GM12801 (cell line): Measurements from ENCODE around the gene PJA1.

Experiments used
- TF ChIP-seq, protein P1 (sequence below): IDR thresholded peaks from one replicate; pipeline ENCODE4 v1.5.1; 2011; ENCODE audit warnings: control low read depth; ENCODE audit not compliant: insufficient read length; ENCODE audit errors: extremely low read depth

The PJA1 gene

DNA sequence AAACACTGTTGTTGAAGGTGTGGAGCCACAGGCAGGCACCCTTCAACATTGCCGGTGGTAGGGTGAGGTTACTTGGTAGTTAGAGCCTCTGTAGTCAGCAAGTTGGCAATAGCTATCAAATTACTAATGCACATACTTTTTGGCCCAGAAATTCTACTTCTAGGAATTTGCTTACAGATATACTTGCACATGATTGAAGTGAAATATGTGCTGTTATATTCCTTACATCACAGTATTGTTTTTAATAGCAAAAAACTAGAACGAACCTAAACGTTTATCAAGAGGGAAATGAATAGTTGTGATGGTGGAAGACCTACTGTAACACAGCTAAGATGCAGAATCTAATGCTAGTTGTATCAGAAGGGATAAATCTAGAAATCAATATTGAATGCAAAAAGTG is 7.7 kb upstream of the PJA1 start:
- TF ChIP-seq, protein P1, sequence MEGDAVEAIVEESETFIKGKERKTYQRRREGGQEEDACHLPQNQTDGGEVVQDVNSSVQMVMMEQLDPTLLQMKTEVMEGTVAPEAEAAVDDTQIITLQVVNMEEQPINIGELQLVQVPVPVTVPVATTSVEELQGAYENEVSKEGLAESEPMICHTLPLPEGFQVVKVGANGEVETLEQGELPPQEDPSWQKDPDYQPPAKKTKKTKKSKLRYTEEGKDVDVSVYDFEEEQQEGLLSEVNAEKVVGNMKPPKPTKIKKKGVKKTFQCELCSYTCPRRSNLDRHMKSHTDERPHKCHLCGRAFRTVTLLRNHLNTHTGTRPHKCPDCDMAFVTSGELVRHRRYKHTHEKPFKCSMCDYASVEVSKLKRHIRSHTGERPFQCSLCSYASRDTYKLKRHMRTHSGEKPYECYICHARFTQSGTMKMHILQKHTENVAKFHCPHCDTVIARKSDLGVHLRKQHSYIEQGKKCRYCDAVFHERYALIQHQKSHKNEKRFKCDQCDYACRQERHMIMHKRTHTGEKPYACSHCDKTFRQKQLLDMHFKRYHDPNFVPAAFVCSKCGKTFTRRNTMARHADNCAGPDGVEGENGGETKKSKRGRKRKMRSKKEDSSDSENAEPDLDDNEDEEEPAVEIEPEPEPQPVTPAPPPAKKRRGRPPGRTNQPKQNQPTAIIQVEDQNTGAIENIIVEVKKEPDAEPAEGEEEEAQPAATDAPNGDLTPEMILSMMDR = no peak

- TF ChIP-seq, protein P1 = no peak
Observed at GRCh38 chrX:69170319-69170718, 5.1 kb upstream of the PJA1 start.

DNA sequence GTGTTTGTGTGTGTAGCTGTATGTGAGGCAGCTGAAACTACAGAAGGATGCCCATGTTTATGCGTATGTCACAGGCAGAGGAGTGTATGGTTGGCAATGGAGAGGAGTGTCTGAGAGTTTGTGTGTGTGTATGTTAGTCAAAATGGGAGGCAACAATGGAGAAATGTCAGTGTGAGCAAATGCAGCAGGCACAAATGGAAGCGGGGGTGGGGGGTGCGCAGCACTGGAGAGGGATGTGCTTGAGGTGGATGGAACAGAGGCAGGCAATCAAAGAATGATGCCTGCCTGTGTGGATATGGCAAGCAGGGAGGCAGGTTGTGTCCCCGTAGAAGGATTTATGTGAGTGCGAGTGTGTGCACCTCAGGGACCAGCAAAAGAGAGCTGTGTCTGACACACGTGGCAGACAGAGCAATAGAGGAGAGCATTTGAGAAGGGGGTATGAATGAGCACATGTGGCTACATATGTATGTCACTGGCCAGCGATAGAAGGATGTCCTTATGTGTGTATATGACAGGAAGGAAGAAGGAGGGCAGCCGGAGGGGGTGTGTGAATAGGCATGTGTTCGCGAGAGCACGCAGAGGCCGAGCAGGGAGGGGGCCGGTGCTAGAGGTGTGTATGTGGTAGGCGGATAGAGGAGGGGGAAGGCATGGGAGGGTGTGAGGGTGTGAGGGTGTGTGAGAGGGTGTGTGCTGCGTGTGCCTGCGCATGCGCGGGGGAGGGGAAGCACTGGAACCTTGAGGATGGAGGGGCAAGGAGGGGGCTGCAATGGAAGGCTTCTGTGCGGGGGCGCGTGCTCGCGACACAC is 1.1 kb downstream of the PJA1 start:
- TF ChIP-seq, protein P1 = no peak

GRCh38 chrX:69162361-69162865 is 2.8 kb downstream of the PJA1 start:
- TF ChIP-seq, protein P1 = no peak

- TF ChIP-seq, protein P1 = no peak
Observed at GRCh38 chrX:69161786-69162349, 3.4 kb downstream of the PJA1 start.

DNA sequence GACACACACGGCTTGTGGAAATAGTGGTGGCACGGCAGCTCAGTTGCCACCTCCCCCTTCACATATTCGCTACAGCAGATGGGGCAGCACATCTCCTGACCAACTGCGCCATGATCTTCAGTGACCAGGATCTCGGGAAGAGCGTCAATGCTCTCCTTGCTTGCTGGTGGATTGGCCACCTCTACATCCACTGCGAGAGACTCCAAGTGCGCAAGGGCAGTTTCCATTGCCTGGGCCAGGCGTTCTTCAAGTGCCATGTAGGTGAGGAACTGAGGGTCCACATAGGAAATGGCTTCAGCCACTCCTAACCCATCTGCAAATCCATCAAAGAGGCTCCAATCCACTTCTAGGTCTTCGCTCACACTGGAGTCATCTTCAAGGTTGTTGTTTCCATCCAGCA is 3.9 kb downstream of the PJA1 start:
- TF ChIP-seq, protein P1 = no peak

GRCh38 chrX:69158166-69158980 is 6.9 kb downstream of the PJA1 start:
- TF ChIP-seq, protein P1 = no peak
